Mesendoderm (in vitro differentiated cells): ENCODE data around the gene PTER. TPM values are rescaled to one million over a fixed set of nuclear protein-coding genes. Genes with fewer than 3 reads are reported as not detected.

Experiments
- DNase-seq: peaks from one replicate; pipeline ENCODE4 v3.0.0; 2013
- H2AK5ac ChIP-seq: 2 replicates; pipeline ENCODE4 v1.6.1; 2013; ENCODE audit warnings: low read length, inconsistent platforms
- H2BK120ac ChIP-seq: 2 replicates; pipeline ENCODE4 v1.6.1; 2013; ENCODE audit warnings: low read depth, mild to moderate bottlenecking, low read length, moderate library complexity, mixed read lengths
- H2BK15ac ChIP-seq: replicated peaks from 2 replicates; pipeline ENCODE4 v1.6.1; 2013; ENCODE audit warnings: low read depth, mild to moderate bottlenecking, moderate library complexity
- H2BK5ac ChIP-seq: 2 replicates; pipeline ENCODE4 v1.6.1; 2013; ENCODE audit warnings: low read length, inconsistent platforms
- H3K18ac ChIP-seq: 2 replicates; pipeline ENCODE4 v1.6.1; 2013; ENCODE audit warnings: mild to moderate bottlenecking, low read length, mixed read lengths
- H3K23ac ChIP-seq: one replicate; pipeline ENCODE4 v1.6.1; 2013; ENCODE audit warnings: low read length
- H3K27ac ChIP-seq: 2 replicates; pipeline ENCODE4 v1.5.1; 2013; ENCODE audit warnings: low read depth, mild to moderate bottlenecking, inconsistent platforms, low read length, moderate library complexity
- H3K27me3 ChIP-seq: 2 replicates; pipeline ENCODE4 v1.6.1; 2013; ENCODE audit warnings: low read length, control low read depth, mild to moderate bottlenecking, inconsistent platforms; ENCODE audit not compliant: insufficient read depth, poor library complexity
- H3K36me3 ChIP-seq: 2 replicates; pipeline ENCODE4 v1.6.1; 2013; ENCODE audit warnings: low read length, inconsistent platforms; ENCODE audit not compliant: control insufficient read depth, insufficient read depth
- H3K4ac ChIP-seq: one replicate; pipeline ENCODE4 v1.6.1; 2013; ENCODE audit warnings: low read depth, mild to moderate bottlenecking, low read length, moderate library complexity
- H3K4me1 ChIP-seq: 2 replicates; pipeline ENCODE4 v1.6.1; 2013; ENCODE audit warnings: low read depth, low read length, inconsistent platforms; ENCODE audit not compliant: control insufficient read depth
- H3K4me2 ChIP-seq: 2 replicates; pipeline ENCODE4 v1.6.1; 2013; ENCODE audit warnings: low read length
- H3K4me3 ChIP-seq: 2 replicates; pipeline ENCODE4 v1.5.1; 2013; ENCODE audit warnings: mild to moderate bottlenecking, low read length
- H3K56ac ChIP-seq: one replicate; pipeline ENCODE4 v1.6.1; 2013; ENCODE audit warnings: low read length
- H3K79me1 ChIP-seq: 2 replicates; pipeline ENCODE4 v1.6.1; 2013; ENCODE audit warnings: low read length, inconsistent platforms
- H3K79me2 ChIP-seq: 2 replicates; pipeline ENCODE4 v1.6.1; 2013; ENCODE audit warnings: mild to moderate bottlenecking, low read length; ENCODE audit not compliant: control insufficient read depth, insufficient read depth
- H3K9ac ChIP-seq: 2 replicates; pipeline ENCODE4 v1.6.1; 2013; ENCODE audit warnings: low read length, inconsistent platforms
- H4K5ac ChIP-seq: one replicate; pipeline ENCODE4 v1.6.1; 2013; ENCODE audit warnings: low read length
- H4K8ac ChIP-seq: one replicate; pipeline ENCODE4 v1.6.1; 2013; ENCODE audit warnings: low read depth, mild to moderate bottlenecking, control low read depth, low read length, moderate library complexity
- WGBS: extraction: QIAGEN DNeasy Blood & Tissue Kit; methylation state at CpG from one replicate; pipeline ENCODE4 v1.1.7; 2013; ENCODE audit warnings: low lambda C conversion rate, missing lambda C conversion rate; ENCODE audit not compliant: insufficient coverage; ENCODE audit errors: extremely low coverage; 5-methylcytosine and 5-hydroxymethylcytosine counted together
- small RNA-seq: library from polyadenylated mRNA; stranded (forward); fragments of <200 nt; extraction: miRNeasy Mini kit (QIAGEN cat#:217004); gene quantifications from one replicate; pipeline ENCODE3, GENCODE V24; 2013; ENCODE audit not compliant: insufficient read depth

PTER gene

GRCh38 chr10:16559236-16559773 is 122.5 kb downstream of the PTER start:
- Histone ChIP-seq H4K8ac (no peak overlapping the region), H2BK15ac (no peak overlapping the region), H3K56ac (no peak overlapping the region), H3K27me3 (no peaks in the 10 kb centered on the region), H3K4me1 (no peaks in the 10 kb centered on the region), H4K5ac (no peak overlapping the region), H3K79me1 (no peaks in the 10 kb centered on the region), H3K9ac (no peak overlapping the region), H3K4ac (no peak overlapping the region), H3K18ac (no peak overlapping the region), H3K27ac (no peak overlapping the region), H3K23ac (no peak overlapping the region), H3K4me3 (no peak overlapping the region), H2AK5ac (no peak overlapping the region), H3K36me3 (no peaks in the 10 kb centered on the region), H2BK5ac (no peak overlapping the region), H3K79me2 (no peaks in the 10 kb centered on the region), H2BK120ac (no peak overlapping the region), H3K4me2 (no peak overlapping the region)
- DNase-seq = peak; percentile 52
- no CpG with 5 or more reads among the region's 5 CpGs for WGBS

GRCh38 chr10:16562891-16563290 is 126.1 kb downstream of the PTER start:
- Histone ChIP-seq H3K23ac (no peak overlapping the region), H2BK120ac (no peak overlapping the region), H3K9ac (no peak overlapping the region), H2BK5ac (no peak overlapping the region), H3K36me3 (no peaks in the 10 kb centered on the region), H3K4me1 (no peaks in the 10 kb centered on the region), H2AK5ac (no peak overlapping the region), H3K4ac (no peak overlapping the region), H2BK15ac (no peak overlapping the region), H3K79me2 (no peaks in the 10 kb centered on the region), H3K79me1 (no peaks in the 10 kb centered on the region), H3K27me3 (no peaks in the 10 kb centered on the region), H4K5ac (no peak overlapping the region), H3K56ac (no peak overlapping the region), H3K27ac (no peak overlapping the region), H4K8ac (no peak overlapping the region), H3K4me3 (no peak overlapping the region), H3K4me2 (no peak overlapping the region), H3K18ac (no peak overlapping the region)
- peak; percentile 81 for DNase-seq
- WGBS = no CpG with 5 or more reads among the region's 6 CpGs

Small RNA genes lying within 50 kb of the gene (small RNA-seq; reads per million reads assigned to genes)
- gene RNU2-18P = not detected
